GM12891 (cell line): Measurements from ENCODE around the gene TRPV6.

Experiments used
- POLR2A ChIP-seq: IDR thresholded peaks from 2 replicates; pipeline ENCODE4 v1.6.1; 2011; ENCODE audit warnings: low read depth, low read length, control low read depth
- POLR2AphosphoS5 ChIP-seq: IDR thresholded peaks from 2 replicates; pipeline ENCODE4 v1.6.1; 2011; ENCODE audit warnings: low read depth, low read length, control low read depth
- TAF1 ChIP-seq: IDR thresholded peaks from 2 replicates; pipeline ENCODE4 v1.6.1; 2011; ENCODE audit warnings: low read depth, low read length, control low read depth

- TF ChIP-seq POLR2A (no peak), POLR2AphosphoS5 (no peak), TAF1 (no peak)
These were observed 21.1 kb upstream of the TRPV6 start for GRCh38 chr7:142906643-142907042.
